ENCODE data around the gene GPR27. TPM values are rescaled to one million over a fixed set of nuclear protein-coding genes. Genes with fewer than 3 reads are reported as not detected.
A peak's percentile ranks its signal among the peaks of the same experiment; 100 is the strongest.

Gene GPR27
- total RNA-seq, 2 donors from 2014 or later = 0.98 to 1.9 TPM

DNA sequence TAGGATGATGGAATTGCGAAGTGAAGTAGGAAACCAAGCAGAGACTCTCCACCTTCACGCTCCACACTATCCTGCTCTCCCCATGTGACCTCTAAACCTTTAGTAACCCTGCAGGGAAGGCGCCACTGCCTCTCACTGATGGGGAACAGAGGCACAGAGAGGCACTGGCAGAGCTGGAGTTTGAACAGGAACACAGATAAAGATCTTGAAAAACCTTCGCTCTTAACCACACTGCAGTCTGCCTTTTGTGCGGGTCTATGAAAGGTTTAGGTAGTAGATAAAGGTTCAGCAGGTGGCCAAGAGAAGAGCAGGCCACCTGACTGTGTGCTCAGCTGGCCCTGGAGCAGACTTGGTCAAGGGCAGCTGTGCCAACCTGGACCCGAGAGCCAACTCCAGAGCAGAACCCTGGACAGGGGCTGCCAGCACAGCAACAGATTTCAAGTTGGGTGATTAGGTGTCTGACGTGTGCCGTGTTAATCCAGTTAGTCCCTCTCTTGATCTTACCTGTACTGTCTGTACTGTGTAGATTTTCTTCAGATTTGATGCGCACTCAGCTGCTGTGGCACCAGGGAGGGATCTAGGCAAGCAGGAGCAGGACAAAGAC is 43.6 kb upstream of the GPR27 start:
- TF ChIP-seq, protein P1, sequence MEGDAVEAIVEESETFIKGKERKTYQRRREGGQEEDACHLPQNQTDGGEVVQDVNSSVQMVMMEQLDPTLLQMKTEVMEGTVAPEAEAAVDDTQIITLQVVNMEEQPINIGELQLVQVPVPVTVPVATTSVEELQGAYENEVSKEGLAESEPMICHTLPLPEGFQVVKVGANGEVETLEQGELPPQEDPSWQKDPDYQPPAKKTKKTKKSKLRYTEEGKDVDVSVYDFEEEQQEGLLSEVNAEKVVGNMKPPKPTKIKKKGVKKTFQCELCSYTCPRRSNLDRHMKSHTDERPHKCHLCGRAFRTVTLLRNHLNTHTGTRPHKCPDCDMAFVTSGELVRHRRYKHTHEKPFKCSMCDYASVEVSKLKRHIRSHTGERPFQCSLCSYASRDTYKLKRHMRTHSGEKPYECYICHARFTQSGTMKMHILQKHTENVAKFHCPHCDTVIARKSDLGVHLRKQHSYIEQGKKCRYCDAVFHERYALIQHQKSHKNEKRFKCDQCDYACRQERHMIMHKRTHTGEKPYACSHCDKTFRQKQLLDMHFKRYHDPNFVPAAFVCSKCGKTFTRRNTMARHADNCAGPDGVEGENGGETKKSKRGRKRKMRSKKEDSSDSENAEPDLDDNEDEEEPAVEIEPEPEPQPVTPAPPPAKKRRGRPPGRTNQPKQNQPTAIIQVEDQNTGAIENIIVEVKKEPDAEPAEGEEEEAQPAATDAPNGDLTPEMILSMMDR (IDR thresholded peaks at IDR 0.05) = no peak
- DNase-seq (ENCODE audit: low spot score) = no peak
- Histone ChIP-seq H3K4me3 (no peak overlapping the region), H3K27ac (no peak overlapping the region), H3K9me3 (no peaks in the 10 kb centered on the region), H3K4me1 (peaks cover 0 to 6% of the 10 kb centered on the region in 2 donors), H3K27me3 (no peaks in the 10 kb centered on the region), H3K36me3 (peaks cover 8% of the 10 kb centered on the region)

DNA sequence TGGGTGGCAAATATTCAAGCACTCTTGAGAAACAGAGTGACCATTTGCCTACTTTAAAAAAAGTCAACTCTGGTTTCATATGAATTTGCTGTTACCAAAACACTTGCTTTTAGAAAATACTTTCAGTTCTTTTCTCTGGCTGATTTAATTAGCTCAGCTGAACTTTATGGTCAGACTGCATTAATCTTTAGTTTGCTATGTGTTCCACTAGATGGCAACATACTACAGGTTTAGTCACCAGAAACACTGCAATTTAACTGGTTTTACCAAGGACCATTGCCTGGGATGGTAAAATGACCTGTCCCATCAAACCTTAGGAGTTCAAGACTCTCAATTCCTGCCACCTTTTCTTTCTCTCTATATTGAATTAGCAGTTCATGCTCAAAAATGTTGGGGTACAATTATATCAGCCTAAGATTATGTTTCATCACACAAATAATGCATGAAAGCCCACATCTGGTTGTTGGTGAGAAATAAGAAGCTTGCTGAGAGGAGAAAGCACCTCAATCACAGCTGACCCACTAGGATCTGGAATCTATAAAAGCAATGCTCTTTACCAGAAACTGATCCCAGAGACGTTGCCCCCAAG is 42.7 kb upstream of the GPR27 start:
- no peaks in the 10 kb centered on the region for H3K27me3 ChIP-seq
- H3K9me3 ChIP-seq = no peaks in the 10 kb centered on the region
- DNase-seq (ENCODE audit: low spot score) = no peak

DNA sequence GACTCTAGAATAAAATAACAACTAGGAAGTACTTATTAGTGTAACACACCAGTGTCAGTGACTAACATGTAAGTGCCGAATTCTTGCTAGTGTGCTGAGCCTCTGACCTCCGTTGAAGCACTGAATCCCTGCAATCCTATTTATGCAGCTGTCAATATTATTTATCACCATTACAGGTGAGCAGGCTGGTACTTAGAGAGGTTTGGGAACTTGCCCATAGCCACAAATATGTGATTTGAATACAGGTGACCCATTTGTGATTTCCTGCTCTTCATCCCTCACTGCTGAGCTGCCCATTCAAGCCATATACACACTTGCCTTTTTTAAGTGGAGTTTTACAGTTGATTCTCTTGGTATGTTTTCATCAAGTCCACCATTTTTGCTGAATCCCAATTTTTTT is 40.6 kb upstream of the GPR27 start:
- Histone ChIP-seq H3K4me1 (peaks cover 0 to 10% of the 10 kb centered on the region in 2 donors), H3K27me3 (no peaks in the 10 kb centered on the region), H3K27ac (no peak overlapping the region), H3K9me3 (no peaks in the 10 kb centered on the region), H3K36me3 (peaks cover 8% of the 10 kb centered on the region), H3K4me3 (no peak overlapping the region)
- TF ChIP-seq, protein P1 (IDR thresholded peaks at IDR 0.05) = no peak
- DNase-seq (ENCODE audit: low spot score) = no peak

More for the DNA sequence above, 42.7 kb upstream of the GPR27 start:
- Histone ChIP-seq H3K4me3 (no peak overlapping the region), H3K27ac (no peak overlapping the region), H3K4me1 (peaks cover 0 to 10% of the 10 kb centered on the region in 2 donors), H3K36me3 (peaks cover 8% of the 10 kb centered on the region)
- TF ChIP-seq, protein P1 (IDR thresholded peaks at IDR 0.05) = peak; percentile 48 to 76

DNA sequence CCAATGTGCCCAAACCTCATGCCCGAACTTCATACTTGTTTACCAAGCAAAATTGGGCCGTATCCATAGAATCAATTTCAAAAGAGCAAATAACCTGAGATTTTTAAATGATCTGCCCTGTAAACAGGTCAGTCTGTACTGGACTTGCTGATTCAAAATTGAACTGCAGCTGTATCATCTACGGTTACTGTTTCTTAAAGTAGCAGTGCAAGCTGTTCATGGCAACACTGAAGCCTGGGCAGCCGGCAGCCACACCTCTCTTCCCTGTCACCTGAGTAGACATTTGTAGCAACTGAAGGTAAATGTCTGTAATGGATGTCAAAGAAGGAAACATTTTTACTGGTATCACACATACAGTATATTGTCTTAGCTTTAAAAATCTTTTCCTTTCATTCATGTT is 39.1 kb upstream of the GPR27 start:
- H3K4me1 ChIP-seq = peaks cover 0 to 4% of the 10 kb centered on the region in 2 donors
- peaks cover 6% of the 10 kb centered on the region for H3K36me3 ChIP-seq
- H3K9me3 ChIP-seq = no peaks in the 10 kb centered on the region
- H3K4me3 ChIP-seq = no peak overlapping the region
- TF ChIP-seq, protein P1 (IDR thresholded peaks at IDR 0.05) = no peak
- no peak overlapping the region for H3K27ac ChIP-seq
- no peak for DNase-seq (ENCODE audit: low spot score)
- no peaks in the 10 kb centered on the region for H3K27me3 ChIP-seq

DNA sequence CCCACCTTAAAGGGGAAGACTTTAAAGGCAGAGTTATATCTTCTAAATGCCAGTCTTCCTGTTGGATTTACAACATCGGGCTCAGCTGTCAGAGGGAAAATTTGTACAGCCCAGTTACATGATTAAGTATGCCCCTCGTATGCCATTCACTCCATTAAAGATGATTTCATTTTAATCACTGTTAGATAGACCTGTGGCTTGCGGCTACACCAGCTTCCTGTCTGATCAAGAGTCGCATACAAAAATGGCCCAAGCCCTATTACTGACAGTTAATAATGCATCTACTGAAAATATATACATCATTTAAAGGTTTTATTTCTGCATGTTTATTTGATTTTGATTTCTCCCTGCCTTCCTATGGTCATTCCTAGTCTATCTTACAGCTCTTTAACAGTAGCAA is 35.6 kb upstream of the GPR27 start:
- H3K27me3 ChIP-seq = no peaks in the 10 kb centered on the region
- no peak overlapping the region for H3K27ac ChIP-seq
- no peaks in the 10 kb centered on the region for H3K36me3 ChIP-seq
- H3K4me1 ChIP-seq = peaks cover 0 to 4% of the 10 kb centered on the region in 2 donors
- TF ChIP-seq, protein P1 (IDR thresholded peaks at IDR 0.05) = no peak
- no peak overlapping the region for H3K4me3 ChIP-seq
- H3K9me3 ChIP-seq = no peaks in the 10 kb centered on the region
- no peak for DNase-seq (ENCODE audit: low spot score)

Measured in right atrium auricular region (tissue), 2 donors.